Measurements from ENCODE around the gene C3orf20.

The C3orf20 gene

DNA sequence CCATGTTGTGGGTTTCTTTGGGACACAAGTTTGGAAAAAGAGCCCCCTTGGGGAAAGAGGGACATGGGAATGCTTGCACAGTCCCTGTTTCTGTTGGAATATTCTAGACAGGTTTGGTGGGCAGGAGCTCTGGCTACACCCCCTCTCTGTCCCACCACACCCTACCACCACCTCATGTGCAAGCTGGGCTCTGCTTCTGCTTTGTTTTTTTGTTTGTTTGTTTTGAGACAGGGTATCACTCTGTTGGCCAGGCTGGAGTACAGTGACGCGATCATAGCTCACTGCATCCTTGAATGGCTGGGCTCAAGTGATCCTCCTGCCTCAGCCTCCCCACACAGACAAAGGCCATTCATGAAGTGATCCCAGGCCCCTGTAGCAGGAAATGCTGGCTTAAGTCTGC, 86.9 kb downstream of the C3orf20 start:
- no peak for DNase-seq

DNA sequence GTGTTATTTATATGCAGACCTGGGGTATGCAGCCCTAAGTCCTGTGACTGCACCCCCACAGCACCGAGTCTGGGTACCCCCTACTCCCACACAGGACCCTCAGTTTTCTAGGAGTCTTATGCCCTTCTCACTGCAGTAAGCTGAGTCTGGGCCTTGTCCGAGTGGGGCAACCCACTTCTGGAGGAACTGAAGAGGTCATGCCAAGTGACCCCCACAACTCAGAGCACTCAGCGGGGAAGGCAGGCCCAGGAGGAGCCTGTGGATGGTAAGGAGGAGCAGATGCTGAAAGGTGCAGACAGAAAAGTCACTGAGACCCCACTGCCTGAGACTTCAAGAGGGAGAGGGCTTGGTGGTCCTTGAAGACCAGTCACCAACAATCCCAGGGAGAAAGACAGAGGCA, 87.8 kb downstream of the C3orf20 start:
- no peak for DNase-seq

DNA sequence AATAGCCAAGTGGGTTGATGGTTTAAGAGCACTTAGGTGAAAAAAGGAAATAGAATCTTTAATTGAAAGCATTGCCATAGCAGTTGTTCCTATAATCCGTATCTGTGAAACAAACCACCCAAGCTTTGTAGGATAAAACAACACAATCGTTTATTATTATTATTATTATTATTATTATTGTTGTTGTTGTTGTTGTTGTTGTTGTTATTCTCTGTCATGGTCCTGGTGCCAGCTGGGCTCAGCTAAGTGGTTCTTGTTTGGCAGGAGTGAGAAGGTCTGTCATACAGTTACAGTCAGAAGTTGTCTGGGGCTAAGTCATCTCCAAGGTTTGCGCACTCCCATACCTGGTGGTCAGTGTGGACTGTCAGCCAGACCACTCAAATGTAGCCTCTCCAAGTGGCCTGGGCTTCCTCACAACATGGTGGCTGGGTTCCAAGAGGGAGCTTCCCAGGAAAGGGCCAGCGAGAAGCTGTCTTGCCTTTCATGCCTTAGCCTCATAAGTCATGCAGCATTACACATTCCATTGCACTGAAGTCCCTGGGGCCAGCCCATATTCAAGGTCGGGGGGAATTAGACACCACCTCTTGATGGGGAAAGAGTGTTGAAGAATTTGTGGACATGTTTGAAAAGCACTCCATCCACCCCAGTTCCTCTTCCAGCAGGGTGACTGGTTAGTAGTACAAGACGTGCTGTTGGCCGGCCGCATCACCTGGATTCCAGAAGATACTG, 89.6 kb downstream of the C3orf20 start:
- DNase-seq, result no peak

DNA sequence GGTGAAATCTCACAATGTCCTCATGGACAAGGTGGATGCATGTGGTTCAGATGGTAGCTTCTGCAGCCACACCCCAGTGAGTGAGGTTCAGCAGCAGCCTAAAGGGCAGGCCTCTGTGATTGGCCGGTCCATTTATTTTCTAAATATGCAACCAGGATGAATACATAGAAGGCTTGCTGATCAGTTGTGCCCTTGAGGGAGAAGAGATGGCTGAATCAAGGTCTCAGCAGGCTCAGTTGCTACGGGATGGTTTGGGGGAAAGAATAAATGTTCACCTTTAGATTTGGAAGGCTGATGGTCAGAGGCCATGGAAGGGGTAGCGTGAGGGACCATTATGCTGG, 90.1 kb downstream of the C3orf20 start:
- no peak for DNase-seq

DNA sequence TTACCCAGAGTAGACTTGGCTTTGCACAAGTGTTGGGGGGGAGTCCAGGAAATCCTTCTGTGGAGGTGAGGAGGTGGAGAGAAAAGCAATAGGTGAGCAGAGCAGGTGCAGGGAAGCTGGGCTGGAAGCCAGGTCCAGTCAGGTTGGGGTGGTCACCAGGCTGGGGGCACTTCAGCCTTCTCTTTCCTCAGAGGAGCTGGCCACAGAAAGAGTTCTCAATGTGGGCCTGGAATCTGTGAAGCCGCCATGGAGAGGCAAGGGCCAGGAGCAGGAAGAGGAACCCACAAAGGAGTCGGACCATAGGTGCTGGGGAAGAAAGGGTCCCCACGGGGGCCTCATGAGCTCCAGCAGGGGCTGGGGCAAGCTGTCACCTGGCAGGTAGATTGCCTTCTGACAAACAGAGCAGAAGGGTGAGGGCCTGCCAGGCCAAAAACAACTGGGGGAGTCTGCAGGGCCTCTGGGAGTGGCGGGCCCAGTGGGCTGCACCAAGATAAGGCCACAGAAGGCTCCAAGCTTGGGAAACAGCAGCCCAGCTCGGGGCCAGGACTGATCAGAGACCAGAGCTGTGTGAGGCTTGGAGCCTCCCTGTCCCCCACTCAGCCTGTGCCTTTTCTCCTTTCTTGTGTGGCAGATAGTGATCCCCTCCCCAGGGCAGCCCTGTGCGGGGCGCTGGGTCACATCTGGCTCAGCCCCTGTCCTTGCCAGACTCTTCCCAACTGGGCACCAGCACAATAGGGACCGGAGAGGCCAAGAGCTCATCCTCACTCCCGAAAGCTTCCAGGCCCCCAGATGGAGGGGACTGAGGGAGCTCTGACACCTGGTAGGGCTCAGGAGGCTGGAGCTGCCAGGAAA, 90.9 kb downstream of the C3orf20 start:
- no peak for DNase-seq

DNA sequence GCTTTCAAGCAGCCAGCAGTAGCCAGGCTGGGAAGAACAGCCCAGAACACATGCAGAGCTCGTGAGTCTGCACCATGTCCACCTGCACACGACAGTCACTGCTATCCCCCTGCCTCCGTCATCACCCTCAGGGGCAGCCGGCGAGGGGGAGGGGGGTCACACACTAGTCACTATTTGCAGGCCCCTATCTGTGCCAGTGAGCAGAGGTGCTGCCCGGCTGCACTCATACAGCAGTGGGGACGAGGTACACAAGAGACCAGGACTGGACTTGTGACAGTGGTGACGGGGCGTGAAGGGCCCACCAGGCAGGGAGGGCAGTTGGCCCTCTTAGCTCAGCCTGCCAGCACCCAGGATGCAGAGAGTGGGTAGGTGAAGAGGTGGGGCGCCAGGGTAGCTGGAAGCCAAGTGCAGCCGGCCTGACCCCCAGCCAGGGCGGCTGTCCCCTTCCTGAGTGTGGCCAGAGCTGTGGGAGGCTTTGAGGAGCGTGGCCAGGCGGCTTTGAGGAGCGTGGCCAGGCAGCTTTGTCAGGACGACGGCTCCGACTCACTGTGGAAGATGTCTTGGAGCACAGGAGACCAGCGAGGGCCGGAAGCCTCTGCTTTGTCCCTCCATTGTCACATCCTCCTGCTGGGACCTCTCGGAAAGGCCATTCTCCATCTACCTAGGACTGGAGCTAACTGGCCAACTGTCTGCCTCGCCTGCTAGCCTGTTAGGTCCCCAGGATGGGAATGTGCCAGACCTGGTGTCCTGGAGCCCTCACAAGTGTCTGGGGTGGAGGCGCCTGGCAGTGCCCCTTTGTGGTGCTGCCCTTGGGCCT, 91.7 kb downstream of the C3orf20 start:
- DNase-seq, result no peak

DNA sequence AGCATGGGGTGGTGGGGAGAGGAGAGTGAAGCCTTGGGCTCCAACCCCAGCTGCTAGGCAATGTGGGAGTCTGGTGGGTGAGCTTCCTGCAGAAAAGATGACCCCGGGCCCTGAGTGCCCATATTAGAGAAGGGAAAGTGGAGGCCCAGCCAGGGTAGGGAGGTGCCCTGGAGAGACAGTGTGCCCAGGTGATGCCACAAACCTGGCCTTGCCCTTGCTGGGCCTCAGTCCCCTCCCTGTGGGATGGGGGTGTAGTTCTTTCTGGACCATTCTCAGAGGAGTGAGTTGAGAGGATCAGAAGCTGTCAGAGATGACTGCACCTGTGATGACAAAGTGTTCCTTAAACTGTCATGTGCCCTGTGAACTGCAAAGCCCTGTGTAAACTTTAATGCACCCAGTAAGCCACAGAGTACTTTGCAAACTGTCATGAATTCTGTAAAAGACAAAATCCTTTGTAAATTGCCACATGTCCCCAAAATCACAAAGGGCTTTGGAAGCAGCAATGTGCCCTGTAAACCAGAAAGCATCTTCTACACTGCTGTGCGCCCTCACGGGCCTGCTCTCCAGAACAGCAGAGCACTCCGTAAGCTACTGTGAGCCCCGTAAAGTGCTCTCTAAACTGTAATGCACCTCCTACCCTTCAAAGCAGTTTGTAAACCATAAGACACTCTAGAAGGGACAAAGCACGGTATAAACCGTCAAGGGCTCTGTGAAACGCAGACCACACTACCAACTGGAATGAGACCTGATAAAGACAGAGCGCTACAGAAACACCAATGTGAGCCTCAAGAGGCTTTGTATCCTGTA, 92.5 kb downstream of the C3orf20 start:
- no peak for DNase-seq

DNA sequence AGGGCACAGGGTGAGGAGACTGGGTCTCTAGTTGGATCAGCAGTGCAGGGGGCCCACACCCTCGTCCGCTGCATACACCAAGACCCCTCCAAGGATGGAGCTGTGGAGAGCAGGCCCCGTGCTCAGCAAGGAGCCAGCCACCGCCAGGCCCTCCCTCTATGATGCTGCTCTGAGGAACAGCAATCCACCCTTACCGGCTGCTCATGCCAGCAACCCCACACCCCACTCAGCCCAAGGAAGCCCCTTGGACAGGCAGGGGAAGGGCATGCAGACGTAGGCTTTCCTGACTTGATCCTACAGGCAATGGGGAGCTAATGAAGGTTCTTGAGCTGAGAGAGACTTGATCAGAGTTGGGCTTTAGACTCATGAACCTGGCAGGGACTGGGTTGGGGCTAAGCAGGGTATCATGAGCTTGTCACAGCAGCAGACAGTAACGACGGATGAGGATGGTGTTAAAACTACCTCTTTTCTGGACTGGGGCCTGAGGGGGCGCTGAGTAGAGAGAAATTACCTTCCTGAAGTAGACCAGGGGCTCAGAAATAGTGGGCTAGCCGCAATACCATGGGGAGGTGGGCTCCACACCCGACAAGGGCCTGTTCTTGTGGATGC, 93.3 kb downstream of the C3orf20 start:
- DNase-seq, result no peak

DNA sequence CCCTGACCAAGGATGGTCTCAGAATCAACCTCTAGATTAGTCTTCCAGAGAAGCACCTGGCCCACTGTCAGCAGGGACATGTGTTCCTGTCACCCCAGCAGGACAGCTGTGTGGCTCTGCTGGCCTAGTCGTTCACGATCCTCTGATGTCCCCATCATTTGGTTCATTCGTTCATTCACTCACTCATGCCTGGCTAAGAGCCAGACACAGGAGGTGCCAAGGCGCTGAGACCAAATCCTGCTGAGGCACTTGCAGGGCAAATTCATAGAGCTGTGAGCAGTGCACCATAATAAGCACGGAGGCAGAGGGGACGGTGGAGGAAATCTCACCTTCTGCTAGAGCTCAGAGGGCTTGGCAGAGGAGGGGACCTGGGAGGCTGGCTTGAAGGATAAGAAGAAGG, 93.9 kb downstream of the C3orf20 start:
- no peak for DNase-seq

DNA sequence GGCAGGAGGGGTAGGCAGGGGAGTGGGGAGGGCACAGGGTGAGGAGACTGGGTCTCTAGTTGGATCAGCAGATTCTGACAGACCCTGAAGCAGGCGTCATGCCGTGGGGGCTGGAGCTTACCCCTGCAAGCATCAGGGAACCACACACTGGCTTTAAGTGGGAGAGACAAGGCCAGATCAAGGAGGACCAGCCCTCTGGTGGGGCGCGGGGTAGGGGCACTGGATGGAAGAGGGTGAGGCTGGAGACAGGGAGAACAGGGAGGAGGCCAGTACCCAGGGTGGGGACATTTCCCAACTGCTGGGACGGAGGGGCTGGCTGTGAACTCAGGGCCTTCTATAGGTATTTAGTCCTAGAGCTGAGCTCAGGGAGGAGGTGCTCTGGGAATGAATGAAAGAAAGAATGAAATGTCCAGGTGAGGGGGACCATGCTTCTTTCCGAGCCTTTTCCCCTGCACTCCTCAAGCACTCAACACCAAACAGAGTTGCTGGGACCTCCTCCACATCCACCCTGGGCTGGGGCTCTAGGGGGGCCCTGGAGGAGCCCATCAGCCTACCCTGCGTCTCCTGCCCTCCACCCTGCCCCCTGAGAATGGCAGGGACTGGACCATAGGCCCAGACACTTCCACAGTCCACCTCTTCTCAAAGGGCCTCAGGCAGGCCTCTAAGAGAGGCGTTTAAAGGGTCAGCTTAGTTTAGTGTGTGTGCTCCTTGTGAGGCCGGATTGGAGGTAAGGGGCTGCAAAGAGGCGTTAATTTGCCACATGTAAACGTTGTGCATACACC, 94.8 kb downstream of the C3orf20 start:
- no peak for DNase-seq

DNA sequence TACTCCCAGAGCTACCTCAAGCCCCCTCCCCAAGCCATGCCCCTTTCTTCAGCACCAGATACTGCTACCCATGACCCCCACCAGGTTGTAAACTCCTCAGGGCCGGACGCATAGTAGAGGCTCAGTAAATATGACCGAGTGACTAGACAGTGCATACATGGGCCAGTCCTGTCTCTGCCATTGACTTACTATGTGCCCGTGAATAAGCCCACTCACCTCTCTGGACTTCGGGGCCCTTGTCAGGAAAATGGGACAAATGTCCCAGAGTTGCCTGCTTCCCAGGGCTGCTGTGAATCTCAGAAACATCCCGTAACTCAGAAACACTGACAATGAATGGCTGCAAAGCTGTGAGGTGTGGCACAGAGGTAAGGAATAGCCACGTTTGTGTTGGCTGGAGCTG, 95.7 kb downstream of the C3orf20 start:
- no peak for DNase-seq

DNA sequence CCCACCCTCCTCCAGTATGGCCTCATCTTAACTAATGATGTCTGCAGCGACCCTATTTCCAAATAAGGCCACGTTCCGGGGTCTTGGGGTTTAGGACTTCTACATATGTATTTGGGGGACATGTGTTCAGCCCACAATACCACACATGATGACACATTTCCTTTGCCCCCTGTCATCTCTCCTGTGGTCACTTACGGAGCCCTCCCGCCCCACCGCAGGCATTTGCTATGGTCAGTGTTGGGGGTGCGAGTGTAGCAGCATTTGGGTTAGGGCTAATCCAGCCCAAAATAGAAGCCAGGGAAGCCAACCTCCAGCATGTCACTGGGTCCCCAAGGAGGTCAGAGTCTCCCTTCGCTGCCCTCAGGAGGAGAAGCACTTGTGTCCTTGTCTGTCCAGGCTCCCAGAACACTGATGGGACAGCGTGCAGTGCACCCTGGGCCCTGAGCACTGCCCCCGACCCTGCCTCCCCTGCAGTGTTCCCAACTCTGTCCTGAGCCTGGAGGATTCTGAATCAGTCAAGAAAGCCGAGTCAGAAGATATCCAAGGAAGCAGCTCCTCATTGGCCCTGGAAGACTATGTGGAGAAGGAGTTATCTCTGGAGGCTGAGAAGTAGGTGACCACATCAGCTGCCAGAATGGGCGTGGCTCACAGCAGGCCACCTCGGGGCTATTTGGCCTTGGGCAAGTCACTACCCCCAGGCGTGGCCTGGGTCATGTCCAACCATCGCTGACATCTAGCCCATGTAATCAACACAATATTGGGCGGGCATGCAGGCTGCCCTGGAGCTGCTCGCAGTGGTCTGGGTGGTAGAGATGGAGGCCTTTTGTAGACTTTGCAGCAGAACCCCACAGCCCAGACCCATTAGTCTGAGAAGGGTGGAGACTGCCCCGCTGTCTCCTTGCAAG, 96.9 kb downstream of the C3orf20 start:
- no peak for DNase-seq

DNA sequence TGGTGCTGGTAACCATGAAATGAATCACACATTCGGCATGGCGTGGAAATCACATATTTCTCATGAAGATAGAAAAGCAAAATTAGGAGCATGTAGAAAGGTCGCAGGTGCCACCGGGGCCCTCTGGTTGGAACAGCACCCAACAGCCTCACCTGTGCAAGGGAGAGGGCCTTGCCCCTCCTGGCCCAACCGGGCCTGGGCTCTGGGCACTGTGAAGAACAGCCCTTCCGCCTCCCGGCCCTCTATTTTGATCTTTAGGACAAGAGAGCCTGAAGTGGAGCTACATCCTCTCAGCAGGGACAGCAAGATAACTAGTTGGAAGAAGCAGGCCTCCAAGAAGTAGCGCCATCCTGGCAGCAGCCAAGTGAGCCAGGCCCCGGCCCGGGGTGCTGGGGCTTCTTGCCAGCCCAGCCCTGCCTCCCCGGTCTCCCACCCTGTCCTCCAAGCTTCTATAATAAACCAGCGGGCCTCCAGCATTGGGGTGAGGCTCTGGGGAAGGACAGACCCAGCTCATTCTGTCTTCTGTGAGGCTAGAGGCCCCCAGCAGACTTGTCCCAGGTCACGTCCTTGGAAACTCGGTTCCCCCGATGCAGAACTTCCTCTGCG, 97.7 kb downstream of the C3orf20 start:
- DNase-seq, result no peak

DNA sequence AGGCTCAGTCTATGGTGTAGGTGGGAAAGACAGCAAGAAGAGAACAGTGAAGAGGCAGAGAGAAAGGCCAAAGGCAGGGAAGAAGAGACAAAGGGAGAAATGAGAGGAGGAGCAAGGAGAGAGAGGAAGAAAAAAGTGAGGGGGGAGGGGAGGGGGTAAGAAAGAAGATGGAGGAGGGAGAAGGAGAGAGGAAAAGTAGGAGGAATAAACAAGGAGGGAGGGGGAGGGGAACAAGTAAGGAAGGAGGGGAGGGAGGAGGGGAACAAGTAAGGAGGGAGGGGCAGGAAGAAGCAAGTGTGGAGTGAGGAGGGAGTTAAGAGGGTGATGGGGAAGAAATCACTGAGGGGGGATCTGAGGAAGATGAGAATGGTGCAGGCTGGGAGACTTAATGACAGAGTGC, 98.3 kb downstream of the C3orf20 start:
- DNase-seq, result no peak

DNA sequence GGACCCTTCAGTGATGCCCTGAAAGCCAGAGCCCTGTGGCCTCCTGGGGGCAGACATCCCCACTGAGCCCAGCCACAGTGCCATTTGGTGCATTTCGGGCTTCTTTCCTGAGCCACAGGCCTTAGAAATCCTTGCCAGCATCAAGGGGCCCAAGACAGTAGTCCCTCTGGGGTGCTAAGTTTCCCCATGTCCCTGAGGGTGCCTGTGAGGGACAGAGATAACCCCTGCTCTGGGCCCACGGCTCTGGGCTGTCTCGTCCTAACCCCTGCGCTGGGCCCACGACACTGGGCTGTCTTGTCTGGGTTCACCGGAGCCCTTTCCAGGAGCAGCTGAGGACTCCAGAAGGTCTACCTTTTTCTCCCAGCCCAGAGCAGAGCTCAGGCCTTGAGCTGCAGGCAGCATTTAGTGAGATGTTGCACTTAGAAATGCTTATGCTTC, 98.8 kb downstream of the C3orf20 start:
- no peak for DNase-seq

DNA sequence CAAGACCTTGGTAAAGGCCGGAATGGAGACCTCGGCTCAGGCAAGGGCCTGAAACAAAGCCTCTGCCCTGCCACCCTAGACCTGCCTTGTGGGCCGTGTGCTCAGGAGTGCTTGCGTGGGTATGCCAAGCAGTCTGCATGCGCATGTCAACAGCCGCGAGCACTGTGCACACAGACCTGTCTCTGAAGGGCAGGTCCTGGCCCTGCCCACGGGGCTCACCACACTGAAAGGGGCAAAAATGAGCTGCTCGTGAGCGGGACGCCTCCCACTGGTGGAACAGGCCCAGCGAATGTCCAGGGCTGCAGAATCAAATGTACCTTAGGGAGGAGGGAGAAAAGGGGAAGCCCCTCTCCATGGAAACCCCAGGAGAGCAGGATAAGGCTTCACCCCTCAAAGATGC, 99.5 kb downstream of the C3orf20 start:
- DNase-seq, result no peak

DNA sequence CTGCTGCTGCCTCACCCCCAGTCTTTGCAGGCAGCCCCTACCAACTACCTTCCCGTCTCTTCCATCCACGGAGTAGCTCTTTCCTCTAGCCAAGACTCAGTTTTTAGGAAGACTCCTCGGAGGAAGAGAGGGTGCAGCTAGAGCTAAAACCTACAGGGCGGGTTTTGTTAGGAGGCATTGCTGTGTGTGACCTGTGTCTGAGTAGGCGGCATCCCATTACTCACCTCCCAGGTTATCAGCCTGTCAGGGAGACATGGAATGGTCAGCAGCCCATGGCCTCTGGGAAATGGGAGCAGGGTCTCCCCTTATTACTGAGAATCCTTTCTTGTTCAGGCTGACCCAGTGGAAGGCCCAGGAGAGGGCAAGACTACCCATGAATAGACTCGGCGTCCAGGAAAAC, 100.1 kb downstream of the C3orf20 start:
- DNase-seq, result no peak

DNA sequence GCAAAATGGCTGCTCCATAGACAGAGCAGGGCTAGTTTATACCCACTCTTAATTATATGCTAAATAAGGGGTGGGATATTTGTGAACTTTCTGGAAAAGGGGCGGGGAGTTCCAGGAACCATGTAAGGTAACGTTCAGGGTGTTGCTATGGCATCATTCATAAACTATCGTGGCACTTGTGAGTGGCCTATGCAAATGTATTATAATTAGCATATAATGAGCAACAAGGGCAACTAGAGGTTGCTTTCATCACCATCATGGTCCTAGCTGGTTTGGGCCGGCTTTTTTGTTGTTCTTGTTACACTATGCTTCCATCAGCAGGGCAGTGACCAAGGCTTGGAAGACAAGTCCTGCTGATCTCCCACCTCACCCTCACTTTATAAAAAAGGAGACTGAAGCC, 100.6 kb downstream of the C3orf20 start:
- no peak for DNase-seq

DNA sequence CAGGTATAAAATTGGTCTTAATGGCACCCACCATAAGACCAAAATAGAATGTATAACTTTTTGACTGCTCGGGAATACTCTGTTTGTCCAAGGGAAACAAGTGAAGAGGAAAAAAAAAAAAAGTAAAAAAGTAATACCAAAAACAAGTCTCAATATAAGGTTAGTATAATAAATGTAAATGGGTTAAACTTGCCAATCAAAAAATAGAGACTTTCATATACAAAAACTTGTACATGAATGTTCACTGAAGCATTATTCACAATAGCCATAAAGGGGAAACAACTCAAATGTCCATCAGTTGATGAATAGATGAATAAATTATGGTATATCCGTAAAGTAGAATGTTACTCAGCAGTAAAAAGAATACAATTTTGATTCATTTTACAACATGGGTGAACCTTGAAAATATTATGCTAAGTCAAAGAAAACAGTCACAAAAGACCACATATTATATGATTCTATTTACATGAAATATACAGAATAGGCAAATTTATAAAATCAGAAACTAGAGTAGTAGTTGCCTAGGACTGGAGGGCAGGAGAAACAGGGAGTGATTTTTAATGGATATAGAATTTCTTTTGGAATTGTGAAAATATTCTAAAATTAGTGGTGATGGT, 104.2 kb downstream of the C3orf20 start:
- DNase-seq, result no peak

Measured in CD4-positive, alpha-beta T cell treated with Interleukin-4 for 4 hours (primary cell).